ENCODE results near the gene RASA3.

DNA sequence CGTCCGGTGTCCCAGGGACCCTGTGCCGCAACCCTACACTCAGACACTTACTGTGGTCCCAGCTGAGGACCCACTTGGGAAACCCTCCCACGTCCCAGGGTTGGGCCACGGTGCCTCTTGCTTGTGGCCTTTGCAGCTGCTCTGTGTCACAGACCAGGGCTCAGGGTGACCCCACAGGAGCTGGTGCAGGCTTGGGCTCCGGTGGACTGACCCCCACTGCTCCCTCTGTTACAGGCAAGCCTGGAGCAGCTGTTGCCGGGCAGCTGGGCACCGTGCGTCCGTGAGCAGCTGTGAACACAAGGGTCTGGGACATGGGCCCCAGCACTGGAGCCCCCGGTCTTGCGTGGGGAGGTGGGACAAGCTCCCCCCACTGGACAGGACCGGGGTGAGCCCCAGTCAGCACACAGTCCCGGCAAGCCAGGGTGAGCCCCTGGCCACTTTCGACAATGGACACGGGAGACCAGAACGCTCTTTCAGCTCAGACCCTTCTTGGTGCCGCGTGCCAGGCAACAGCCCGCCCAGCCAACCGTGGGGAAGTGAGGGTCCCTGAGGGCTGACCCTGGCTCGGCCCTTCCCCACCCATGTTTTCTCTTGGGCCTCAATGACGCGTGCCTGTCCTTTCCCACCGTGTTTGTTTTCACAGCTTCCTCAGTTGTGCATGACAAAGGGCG lies 92.8 kb downstream of the RASA3 start:
- no peak for TF ChIP-seq CTCF (IDR thresholded peaks at IDR 0.05)
- no peak for TF ChIP-seq POLR2A (IDR thresholded peaks at IDR 0.05; ENCODE audit: low read depth)

All from esophagus muscularis mucosa (tissue), 3 donors.